ENCODE data around the gene UBE3B. TPM values are rescaled to one million over a fixed set of nuclear protein-coding genes. Genes with fewer than 3 reads are reported as not detected.

UBE3B gene
- total and polyA plus RNA-seq, 9 donors = 12.1 to 53.4 (median 33.2) TPM

DNA sequence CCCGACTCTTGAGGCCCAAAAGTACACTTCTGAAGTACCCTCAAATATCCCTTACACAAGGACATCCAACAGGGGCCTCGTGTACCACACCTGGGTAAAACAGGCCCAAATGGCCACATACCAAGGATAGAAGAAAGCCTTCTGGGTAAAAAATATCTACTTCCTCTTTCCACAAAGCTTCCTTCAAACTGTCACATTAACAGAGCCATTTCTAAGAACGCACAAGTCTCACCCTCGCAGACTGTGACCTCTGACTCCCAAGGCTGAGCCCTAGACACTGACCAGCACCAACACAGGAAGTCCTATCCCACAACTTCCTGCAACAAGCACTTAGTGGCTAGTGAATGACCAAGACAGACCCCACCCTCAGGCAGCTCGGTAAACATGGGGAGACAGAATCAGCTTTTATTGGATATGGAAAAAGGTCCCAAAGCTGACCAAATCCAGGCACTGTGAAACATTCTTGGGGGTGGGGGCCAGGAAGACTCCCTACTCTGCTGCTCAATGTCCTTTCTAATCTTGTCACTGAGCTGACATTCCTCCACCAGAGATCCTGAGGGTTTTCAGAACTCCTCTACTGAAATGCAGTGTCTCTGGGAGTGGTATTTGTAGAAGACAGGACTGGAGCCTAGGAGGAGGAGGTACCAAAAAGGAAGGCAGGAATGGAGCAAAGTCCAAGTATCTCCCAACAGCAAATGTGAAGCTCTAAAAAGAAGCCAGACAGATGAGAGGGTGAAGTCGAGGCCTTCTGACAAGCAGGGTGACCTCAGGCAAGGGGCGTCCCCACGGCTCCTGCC, 16.2 kb upstream of the UBE3B start:
- Histone ChIP-seq H3K27ac (peak overlapping the region; percentile 67 to 71), H3K4me3 (no peak overlapping the region), H3K4me1 (ENCODE audit: insufficient read depth) (peaks cover 43% of the 10 kb centered on the region), H3K9me3 (no peaks in the 10 kb centered on the region), H3K36me3 (no peaks in the 10 kb centered on the region), H3K27me3 (no peaks in the 10 kb centered on the region)
- intact Hi-C loops (cut with DNase I) = no loop called here
- TF ChIP-seq, protein P1, sequence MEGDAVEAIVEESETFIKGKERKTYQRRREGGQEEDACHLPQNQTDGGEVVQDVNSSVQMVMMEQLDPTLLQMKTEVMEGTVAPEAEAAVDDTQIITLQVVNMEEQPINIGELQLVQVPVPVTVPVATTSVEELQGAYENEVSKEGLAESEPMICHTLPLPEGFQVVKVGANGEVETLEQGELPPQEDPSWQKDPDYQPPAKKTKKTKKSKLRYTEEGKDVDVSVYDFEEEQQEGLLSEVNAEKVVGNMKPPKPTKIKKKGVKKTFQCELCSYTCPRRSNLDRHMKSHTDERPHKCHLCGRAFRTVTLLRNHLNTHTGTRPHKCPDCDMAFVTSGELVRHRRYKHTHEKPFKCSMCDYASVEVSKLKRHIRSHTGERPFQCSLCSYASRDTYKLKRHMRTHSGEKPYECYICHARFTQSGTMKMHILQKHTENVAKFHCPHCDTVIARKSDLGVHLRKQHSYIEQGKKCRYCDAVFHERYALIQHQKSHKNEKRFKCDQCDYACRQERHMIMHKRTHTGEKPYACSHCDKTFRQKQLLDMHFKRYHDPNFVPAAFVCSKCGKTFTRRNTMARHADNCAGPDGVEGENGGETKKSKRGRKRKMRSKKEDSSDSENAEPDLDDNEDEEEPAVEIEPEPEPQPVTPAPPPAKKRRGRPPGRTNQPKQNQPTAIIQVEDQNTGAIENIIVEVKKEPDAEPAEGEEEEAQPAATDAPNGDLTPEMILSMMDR (IDR thresholded peaks at IDR 0.05) = no peak
- no peak for TF ChIP-seq POLR2A (IDR thresholded peaks at IDR 0.05)
- TF ChIP-seq EP300 (IDR thresholded peaks at IDR 0.05) = no peak
- no peak for DNase-seq
- WGBS, 3 donors = 55 to 61% (median 58%) methylated on average over 8 of the region's 8 CpGs

DNA sequence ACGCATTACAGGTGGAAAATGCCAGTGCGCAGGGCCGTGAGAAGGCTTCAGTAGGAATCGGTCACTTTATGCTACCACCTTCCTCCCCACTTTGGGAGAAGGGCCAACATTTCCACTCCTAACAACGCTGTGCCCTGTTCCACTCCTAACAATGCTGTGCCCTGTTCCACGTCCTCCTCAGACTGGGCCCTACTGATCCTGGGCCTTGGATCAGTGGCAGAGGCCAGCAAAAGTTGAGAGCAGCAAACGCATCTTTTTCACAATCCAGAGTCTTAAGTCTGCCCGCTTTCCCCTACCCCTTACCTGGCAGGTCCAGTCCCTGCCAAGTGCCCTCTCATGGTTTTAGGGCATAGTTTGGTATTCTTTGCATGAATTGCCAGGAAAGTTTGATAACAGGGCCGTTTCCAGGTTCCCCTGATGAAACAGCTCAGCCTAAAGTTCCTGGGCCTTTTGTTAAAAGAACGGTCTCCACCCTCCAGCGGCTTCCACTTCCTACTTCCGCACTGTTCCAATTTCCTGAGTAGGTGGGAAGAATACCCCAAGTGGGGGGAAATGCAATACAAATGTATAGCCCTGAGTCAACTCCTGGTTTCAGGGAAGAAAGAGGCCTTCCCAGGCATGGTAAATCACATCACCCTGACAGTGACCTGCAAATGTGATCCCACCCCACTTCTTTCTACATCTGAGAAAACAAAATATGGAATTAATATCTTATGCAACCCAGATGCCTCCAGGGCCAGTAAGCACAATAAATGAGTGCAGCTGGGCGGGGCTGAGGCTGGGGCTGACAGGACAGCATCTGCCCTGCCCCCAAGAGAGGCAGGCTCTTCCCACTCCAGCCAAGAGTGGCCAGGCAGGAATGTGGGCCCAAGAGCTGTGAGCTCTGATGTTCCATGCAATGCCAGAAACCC, 15.3 kb upstream of the UBE3B start:
- H3K27ac ChIP-seq = peak overlapping the region; percentile 67 to 71
- TF ChIP-seq POLR2A (IDR thresholded peaks at IDR 0.05) (no peak), EP300 (IDR thresholded peaks at IDR 0.05) (no peak)
- TF ChIP-seq, protein P1 (IDR thresholded peaks at IDR 0.05) = no peak
- H3K9me3 ChIP-seq = no peaks in the 10 kb centered on the region
- peaks cover 43% of the 10 kb centered on the region for H3K4me1 ChIP-seq (ENCODE audit: insufficient read depth)
- intact Hi-C loops (cut with DNase I) = no loop called here
- 43 to 53% (median 52%) methylated on average over 13 of the region's 13 CpGs for WGBS, 3 donors
- DNase-seq = peak; percentile 67 to 87 (median 75)
- H3K36me3 ChIP-seq = no peaks in the 10 kb centered on the region
- no peak overlapping the region for H3K4me3 ChIP-seq
- no peaks in the 10 kb centered on the region for H3K27me3 ChIP-seq

DNA sequence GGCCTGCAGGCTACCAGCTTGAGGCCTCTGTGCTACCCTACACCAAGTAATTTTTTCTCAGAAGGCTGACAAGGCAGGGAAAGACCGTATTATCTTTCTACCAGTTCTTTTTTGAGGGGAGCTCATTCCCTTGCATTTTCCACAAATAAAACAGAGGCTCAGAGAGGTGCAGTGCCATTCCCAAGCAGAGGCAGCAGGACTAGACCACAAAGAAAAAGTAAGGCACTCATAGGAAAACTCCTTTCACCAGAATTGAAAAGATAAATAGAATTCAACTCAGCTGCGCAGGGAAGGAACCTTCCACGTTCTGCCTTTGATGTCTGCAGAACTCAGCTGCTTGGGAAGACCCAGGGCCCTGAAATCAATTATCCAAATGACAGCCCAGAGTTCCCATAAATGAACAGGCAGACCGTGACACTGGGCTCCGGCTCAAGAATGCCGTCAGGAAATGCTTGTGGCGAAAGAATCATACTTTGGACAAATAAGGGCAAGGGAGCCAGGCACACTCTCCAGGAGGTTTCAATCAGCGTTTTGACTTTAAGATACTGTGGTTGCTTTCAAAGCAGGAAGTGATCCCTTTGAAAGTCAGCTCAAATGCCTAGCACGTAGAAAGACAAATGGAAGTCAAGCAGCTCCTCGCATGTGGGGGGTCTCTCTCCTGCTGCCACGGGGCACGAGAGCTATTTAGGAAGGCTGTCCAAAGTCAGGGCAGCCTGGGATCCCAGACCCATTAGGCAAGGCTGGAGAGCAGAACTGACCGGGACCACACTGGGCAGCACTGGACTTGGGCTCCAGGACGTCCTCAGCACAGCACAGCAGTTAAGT, 14.4 kb upstream of the UBE3B start:
- intact Hi-C loops (cut with DNase I) = no loop called here
- Histone ChIP-seq H3K9me3 (no peaks in the 10 kb centered on the region), H3K4me1 (ENCODE audit: insufficient read depth) (peaks cover 40% of the 10 kb centered on the region), H3K4me3 (peak overlapping the region; percentile 11), H3K36me3 (no peaks in the 10 kb centered on the region), H3K27me3 (no peaks in the 10 kb centered on the region), H3K27ac (peak overlapping the region; percentile 71 to 72)
- DNase-seq = peak; percentile 76 to 87 (median 86)
- TF ChIP-seq, protein P1 (IDR thresholded peaks at IDR 0.05) = peak in 1 of 3 donors; percentile 7
- TF ChIP-seq EP300 (IDR thresholded peaks at IDR 0.05) (peak; percentile 98), POLR2A (IDR thresholded peaks at IDR 0.05) (no peak)
- 2 to 3% (median 2%) methylated on average over 14 of the region's 14 CpGs for WGBS, 3 donors

DNA sequence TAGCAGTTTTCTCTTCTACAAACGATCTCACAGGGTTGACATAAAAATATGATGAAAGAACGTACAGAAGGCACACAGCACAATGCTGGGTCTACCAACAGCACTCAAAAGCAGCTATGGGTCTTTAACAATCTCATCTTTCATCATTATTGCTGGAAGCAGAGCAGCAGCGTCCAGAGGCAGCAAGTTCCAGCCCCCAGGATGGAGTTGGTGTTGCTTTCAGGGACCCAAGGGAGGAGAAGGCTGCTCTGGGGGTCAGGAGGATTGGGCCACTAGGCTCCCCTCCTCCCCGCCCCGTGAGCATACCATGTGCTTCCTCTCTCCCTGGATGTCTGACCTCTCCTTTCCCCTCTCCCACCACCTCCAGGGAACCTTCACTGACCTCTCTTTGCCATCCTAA, 13.7 kb upstream of the UBE3B start:
- Histone ChIP-seq H3K36me3 (no peaks in the 10 kb centered on the region), H3K4me1 (ENCODE audit: insufficient read depth) (peaks cover 35% of the 10 kb centered on the region), H3K9me3 (no peaks in the 10 kb centered on the region), H3K27me3 (no peaks in the 10 kb centered on the region), H3K4me3 (peak overlapping the region; percentile 11), H3K27ac (peak overlapping the region; percentile 71 to 72)
- no peak for DNase-seq
- TF ChIP-seq POLR2A (IDR thresholded peaks at IDR 0.05) = no peak
- TF ChIP-seq, protein P1 (IDR thresholded peaks at IDR 0.05) = no peak
- no peak for TF ChIP-seq EP300 (IDR thresholded peaks at IDR 0.05)
- 28 to 29% (median 29%) methylated on average over 5 of the region's 5 CpGs for WGBS, 3 donors
- intact Hi-C loops (cut with DNase I) = no loop called here
